Fibroblast of the aortic adventitia (primary cell): ENCODE data around the gene GALNT2. TPM values are rescaled to one million over a fixed set of nuclear protein-coding genes. Genes with fewer than 3 reads are reported as not detected.

Source experiments
- DNase-seq: peaks from one replicate; pipeline ENCODE4 v3.0.0-alpha.2; 2010; ENCODE audit warnings: low read depth
- H3K4me3 ChIP-seq: 2 replicates; pipeline ENCODE4 v1.5.1; 2011; ENCODE audit warnings: low read depth, mild to moderate bottlenecking, control low read depth, low read length, moderate library complexity
- CTCF ChIP-seq: IDR thresholded peaks from 2 replicates; pipeline ENCODE4 v1.5.1; 2011; ENCODE audit warnings: mild to moderate bottlenecking, low read length, control low read depth, inconsistent platforms; ENCODE audit not compliant: insufficient read depth
- total RNA-seq: library from RNA; depleted of rRNA; stranded (reverse); fragments of >200 nt; gene quantifications from 2 replicates; pipeline ENCODE4 v1.2.3, GENCODE V29; 2012; ENCODE audit warnings: low replicate concordance

The GALNT2 gene
- total RNA-seq, 1 donor = 68.1 TPM

- DNase-seq = no peak
- no peak overlapping the region for H3K4me3 ChIP-seq
- TF ChIP-seq CTCF = no peak
These were observed 45.7 kb downstream of the GALNT2 start for GRCh38 chr1:230112782-230113181.

DNA sequence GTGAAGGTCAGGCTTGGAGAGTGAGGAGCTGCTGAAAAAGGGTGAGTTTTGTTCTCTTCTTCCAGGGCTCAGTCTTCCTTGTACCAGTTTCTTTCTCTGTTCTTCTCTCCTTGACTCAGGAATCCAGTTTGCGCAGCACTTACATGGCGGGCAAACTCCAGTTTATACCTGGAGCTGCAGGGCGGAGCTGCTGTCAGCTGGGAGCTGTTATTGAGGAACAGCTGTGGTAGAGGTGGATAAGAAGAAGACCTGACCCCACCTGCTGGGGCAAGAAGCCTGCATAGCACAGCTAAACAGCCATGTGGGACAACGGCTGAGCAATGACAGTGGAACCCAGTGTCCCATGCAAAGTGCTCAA lies 46.2 kb downstream of the GALNT2 start:
- no peak overlapping the region for H3K4me3 ChIP-seq
- DNase-seq = no peak
- no peak for TF ChIP-seq CTCF

GRCh38 chr1:230113593-230114236 lies 46.7 kb downstream of the GALNT2 start:
- no peak for TF ChIP-seq CTCF
- H3K4me3 ChIP-seq = no peak overlapping the region
- peak; percentile 81 for DNase-seq

DNA sequence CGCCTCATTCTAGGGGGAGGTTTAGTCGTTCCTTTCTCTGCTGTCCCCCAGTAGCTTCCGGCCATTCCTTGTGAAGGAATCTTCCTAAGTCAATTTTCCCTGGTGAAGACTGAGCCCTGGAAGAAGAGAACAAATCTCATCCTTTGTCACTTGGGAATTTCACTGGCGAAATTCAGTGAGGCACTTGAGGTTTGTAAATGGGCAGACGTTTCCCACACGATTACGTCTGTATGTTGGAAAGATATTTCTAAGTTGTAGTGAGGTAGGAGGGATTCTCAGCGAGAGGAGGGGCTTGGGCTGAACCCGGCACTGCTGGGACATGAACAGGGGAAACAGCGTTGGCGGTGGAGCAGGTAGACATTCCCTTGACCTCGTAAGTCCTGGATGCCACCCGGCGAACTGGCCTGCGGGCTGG lies 47.2 kb downstream of the GALNT2 start:
- TF ChIP-seq CTCF = no peak
- no peak for DNase-seq
- H3K4me3 ChIP-seq = no peak overlapping the region

- no peak overlapping the region for H3K4me3 ChIP-seq
- TF ChIP-seq CTCF = no peak
- no peak for DNase-seq
These were observed 50.7 kb downstream of the GALNT2 start for GRCh38 chr1:230117694-230118093.

- DNase-seq = no peak
- no peak for TF ChIP-seq CTCF
- no peak overlapping the region for H3K4me3 ChIP-seq
These were observed 52.3 kb downstream of the GALNT2 start for GRCh38 chr1:230119340-230119739.

- H3K4me3 ChIP-seq = no peak overlapping the region
- no peak for DNase-seq
- no peak for TF ChIP-seq CTCF
These were observed 53.4 kb downstream of the GALNT2 start for GRCh38 chr1:230120289-230120920.
